Measurements from ENCODE around the gene DDAH1.

The DDAH1 gene

DNA sequence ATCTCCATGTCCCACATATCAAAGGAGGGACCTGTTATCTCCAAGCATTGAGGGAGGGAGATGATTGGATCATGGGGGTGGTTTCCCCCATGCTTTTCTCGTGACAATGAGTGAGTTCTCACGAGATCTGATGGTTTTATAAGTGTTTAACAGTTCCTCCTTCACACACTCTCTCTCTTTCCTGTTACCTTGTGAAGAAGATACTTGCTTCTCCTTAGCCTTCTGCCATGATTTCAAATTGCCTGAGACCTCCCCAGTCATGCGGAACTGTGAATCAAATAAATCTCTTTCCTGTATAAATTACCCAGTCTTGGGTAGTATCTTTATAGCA lies 91.6 kb downstream of the DDAH1 start:
- WGBS, 2 experiments (ENCODE audit: insufficient coverage in 2 of 2) = no CpG with 5 or more reads among the region's 3 CpGs
- Histone ChIP-seq H3K4me3 (ENCODE audit: extremely low read depth, insufficient read depth, low read length, poor library complexity, severe bottlenecking) (no peak overlapping the region), H3K27ac (ENCODE audit: low read depth, low read length, severe bottlenecking) (no peak overlapping the region), H3K36me3 (ENCODE audit: control insufficient read depth, insufficient read depth, low read length) (no peaks in the 10 kb centered on the region), H3K4me1 (ENCODE audit: control insufficient read depth, insufficient read depth, low read length, poor library complexity, severe bottlenecking) (peaks cover 31% of the 10 kb centered on the region), H3K9me3 (ENCODE audit: control insufficient read depth, low read length) (no peaks in the 10 kb centered on the region)

DNA sequence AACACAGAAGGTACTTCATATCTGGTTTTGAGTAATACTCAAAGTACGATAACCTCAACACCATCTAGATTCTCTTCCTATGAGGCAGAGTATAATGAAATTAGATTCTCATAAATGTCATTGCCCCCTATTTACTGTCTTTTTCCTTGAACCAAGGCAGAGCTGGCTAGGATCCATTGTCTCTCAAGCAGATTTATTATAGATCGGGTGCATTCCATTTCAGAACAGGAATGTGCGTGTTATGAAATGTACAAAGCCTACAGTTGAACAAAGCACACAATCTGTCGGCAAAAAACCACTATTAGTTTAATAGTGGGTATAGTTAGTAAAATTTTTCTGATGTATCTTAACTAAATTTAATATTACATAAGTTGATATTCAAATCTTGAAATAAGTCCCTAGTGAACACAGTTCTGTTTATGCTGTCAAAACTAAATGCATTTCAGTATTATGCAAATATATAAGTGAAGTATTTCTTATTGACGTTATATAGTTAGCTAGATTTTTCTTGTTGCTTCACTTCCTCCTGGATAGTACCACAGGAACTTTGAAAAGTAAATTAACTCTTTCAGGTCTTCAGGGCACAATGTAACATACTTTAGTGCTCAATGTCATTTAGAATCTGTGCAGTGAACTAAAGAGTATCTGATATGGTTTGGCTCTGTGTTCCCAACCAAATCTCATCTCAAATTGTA lies 92.1 kb downstream of the DDAH1 start:
- 60 to 100% methylated on average over 1 to 2 of the region's 5 CpGs for WGBS, 2 experiments (ENCODE audit: insufficient coverage in 2 of 2)
- no peak overlapping the region for H3K4me3 ChIP-seq (ENCODE audit: extremely low read depth, insufficient read depth, low read length, poor library complexity, severe bottlenecking)
- no peak overlapping the region for H3K27ac ChIP-seq (ENCODE audit: low read depth, low read length, severe bottlenecking)
- no peaks in the 10 kb centered on the region for H3K36me3 ChIP-seq (ENCODE audit: control insufficient read depth, insufficient read depth, low read length)
- no peaks in the 10 kb centered on the region for H3K9me3 ChIP-seq (ENCODE audit: control insufficient read depth, low read length)
- peaks cover 34% of the 10 kb centered on the region for H3K4me1 ChIP-seq (ENCODE audit: control insufficient read depth, insufficient read depth, low read length, poor library complexity, severe bottlenecking)

DNA sequence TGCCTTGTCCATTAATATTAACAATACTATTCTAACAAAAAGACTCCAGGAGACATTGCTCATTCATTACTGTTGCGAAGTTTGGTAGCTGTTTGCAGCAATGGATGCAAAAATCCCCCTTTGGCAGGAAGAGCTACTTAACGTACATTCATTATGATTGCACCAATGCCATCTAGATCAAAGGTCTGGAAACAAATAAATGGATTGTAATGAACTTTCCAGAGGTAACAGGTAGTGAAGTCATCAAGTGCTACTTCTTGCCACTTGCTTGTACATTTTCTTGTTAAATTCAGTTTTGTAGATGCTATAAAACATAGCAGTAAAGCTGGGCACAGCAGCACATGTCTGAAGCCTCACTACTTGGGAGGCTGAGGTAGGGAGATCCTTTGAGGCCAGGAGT lies 93.9 kb downstream of the DDAH1 start:
- Histone ChIP-seq H3K9me3 (ENCODE audit: control insufficient read depth, low read length) (no peaks in the 10 kb centered on the region), H3K27ac (ENCODE audit: low read depth, low read length, severe bottlenecking) (no peak overlapping the region), H3K36me3 (ENCODE audit: control insufficient read depth, insufficient read depth, low read length) (peaks cover 5% of the 10 kb centered on the region), H3K4me3 (ENCODE audit: extremely low read depth, insufficient read depth, low read length, poor library complexity, severe bottlenecking) (no peak overlapping the region), H3K4me1 (ENCODE audit: control insufficient read depth, insufficient read depth, low read length, poor library complexity, severe bottlenecking) (peaks cover 36% of the 10 kb centered on the region)
- 86 to 100% methylated on average over 1 of the region's 2 CpGs for WGBS, 2 experiments (ENCODE audit: insufficient coverage in 2 of 2)

DNA sequence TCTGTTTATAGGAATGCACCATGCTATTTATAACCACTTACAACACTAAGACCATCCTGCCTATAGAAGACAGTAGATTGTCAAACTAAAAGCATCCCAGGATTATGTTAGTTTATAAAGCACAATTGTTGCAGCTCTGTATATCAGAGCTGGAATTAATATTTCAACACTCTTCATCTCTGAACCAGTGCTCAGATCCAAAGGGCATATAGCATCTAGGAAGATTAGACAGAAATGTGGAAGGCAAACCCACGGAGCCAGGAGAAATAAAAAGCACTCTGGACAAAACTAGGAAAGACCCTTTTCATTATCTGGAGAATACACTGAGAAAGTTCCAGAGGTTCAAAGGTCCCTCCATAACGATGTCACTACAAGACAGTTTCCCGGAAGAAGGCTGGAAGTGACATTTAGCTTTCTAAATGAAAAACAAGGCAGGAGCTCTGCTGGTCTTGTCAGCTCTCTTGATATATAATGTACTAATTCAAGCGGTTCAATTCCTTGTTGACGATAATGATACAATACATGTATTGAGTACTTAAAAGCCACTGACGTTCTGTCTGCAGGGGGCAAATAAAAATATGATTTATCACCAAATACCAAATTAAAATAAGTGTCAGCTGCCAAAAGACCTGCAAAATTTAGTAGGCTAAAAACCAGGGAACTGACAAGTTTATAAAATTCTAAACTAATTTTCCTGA lies 96.7 kb downstream of the DDAH1 start:
- H3K36me3 ChIP-seq (ENCODE audit: control insufficient read depth, insufficient read depth, low read length) = peaks cover 5% of the 10 kb centered on the region
- H3K4me3 ChIP-seq (ENCODE audit: extremely low read depth, insufficient read depth, low read length, poor library complexity, severe bottlenecking) = no peak overlapping the region
- H3K4me1 ChIP-seq (ENCODE audit: control insufficient read depth, insufficient read depth, low read length, poor library complexity, severe bottlenecking) = peaks cover 18% of the 10 kb centered on the region
- WGBS, 2 experiments (ENCODE audit: insufficient coverage in 2 of 2) = 93 to 94% methylated on average over 2 to 4 of the region's 6 CpGs
- no peak overlapping the region for H3K27ac ChIP-seq (ENCODE audit: low read depth, low read length, severe bottlenecking)
- H3K9me3 ChIP-seq (ENCODE audit: control insufficient read depth, low read length) = no peaks in the 10 kb centered on the region

DNA sequence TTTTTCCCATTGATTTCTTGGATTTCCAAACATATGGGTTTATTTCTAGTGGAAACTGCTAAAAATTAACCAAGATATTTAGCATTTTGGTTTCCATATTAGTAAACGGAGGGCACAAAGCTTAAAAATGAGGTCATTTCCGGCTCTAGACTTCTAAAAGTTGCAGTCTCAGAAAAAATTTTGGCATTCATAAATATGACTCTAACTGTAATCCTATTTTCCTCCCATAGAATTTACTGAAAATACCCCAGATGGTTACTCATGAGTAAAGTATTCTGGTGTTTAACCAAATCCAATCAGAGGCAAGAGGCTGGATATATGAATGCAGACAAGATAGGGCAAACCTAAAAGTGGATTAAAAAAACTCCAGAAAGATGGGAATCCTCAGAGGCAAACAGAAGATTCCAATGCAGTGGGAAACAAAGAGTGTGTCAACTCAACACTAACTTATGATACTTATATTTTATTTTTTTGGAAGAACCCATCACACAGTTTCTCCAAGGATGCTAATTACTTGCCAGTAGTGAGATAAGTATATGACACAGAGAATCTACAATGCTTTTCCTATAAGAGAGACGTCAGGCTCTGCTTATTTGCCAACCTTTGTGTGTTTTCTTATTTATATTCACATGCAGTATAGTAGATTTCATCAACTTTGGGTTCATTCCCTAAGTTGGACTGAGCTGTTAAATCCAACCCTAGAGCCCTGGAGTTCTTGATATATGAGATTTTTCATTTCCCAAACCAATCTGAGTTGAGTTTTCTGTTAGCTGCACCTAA lies 98.4 kb downstream of the DDAH1 start:
- peaks cover 12% of the 10 kb centered on the region for H3K4me1 ChIP-seq (ENCODE audit: control insufficient read depth, insufficient read depth, low read length, poor library complexity, severe bottlenecking)
- 94 to 100% methylated on average over 2 of the region's 3 CpGs for WGBS, 2 experiments (ENCODE audit: insufficient coverage in 2 of 2)
- H3K27ac ChIP-seq (ENCODE audit: low read depth, low read length, severe bottlenecking) = no peak overlapping the region

DNA sequence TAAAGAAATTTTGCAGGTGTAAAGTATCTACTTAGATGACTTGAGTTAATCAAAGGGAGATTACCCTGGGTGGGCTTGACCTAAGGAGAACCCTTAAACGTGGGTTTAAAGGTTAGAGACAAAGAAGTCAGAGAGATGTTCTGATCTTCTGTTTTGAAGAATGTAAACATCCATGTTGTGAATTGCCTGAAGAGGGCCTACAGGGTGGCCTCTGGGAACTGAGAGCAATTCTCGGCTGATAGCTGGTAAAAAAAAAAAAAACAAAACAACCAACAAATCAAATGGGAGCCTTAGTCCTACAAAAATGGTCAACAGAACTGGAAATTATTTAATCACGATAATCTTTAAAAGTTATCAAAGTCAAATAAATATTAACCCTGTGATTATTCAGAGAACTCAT lies 99.1 kb downstream of the DDAH1 start:
- Histone ChIP-seq H3K27ac (ENCODE audit: low read depth, low read length, severe bottlenecking) (no peak overlapping the region), H3K4me1 (ENCODE audit: control insufficient read depth, insufficient read depth, low read length, poor library complexity, severe bottlenecking) (peaks cover 12% of the 10 kb centered on the region)
- 50 to 67% methylated on average over 1 to 2 of the region's 3 CpGs for WGBS, 2 experiments (ENCODE audit: insufficient coverage in 2 of 2)

More for the DNA sequence above, 98.4 kb downstream of the DDAH1 start:
- H3K9me3 ChIP-seq (ENCODE audit: control insufficient read depth, low read length) = no peaks in the 10 kb centered on the region
- H3K36me3 ChIP-seq (ENCODE audit: control insufficient read depth, insufficient read depth, low read length) = peaks cover 5% of the 10 kb centered on the region
- H3K4me3 ChIP-seq (ENCODE audit: extremely low read depth, insufficient read depth, low read length, poor library complexity, severe bottlenecking) = no peak overlapping the region

DNA sequence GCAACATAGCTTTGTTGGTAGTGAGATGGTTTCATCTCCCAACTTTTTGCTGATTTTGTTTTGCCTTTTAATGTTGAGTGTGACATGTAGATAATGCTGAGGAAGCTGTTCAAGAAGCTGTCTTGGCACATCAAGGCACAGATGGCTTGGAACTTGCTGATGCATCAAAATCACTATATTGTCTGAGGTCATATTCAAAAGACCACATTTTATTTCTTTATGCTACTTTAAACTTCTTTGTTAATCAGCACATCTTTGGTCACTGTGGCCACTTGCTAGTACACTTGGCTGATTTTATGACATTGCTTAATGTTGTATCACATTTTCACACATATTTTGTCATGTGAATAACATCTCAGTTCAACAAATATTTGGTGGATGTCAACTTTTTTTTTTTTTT lies 101.4 kb downstream of the DDAH1 start:
- Histone ChIP-seq H3K27ac (ENCODE audit: low read depth, low read length, severe bottlenecking) (no peak overlapping the region), H3K4me3 (ENCODE audit: extremely low read depth, insufficient read depth, low read length, poor library complexity, severe bottlenecking) (no peak overlapping the region), H3K9me3 (ENCODE audit: control insufficient read depth, low read length) (no peaks in the 10 kb centered on the region), H3K4me1 (ENCODE audit: control insufficient read depth, insufficient read depth, low read length, poor library complexity, severe bottlenecking) (peaks cover 15% of the 10 kb centered on the region), H3K36me3 (ENCODE audit: control insufficient read depth, insufficient read depth, low read length) (peaks cover 8% of the 10 kb centered on the region)

More for the DNA sequence above, 99.1 kb downstream of the DDAH1 start:
- peaks cover 5% of the 10 kb centered on the region for H3K36me3 ChIP-seq (ENCODE audit: control insufficient read depth, insufficient read depth, low read length)
- no peak overlapping the region for H3K4me3 ChIP-seq (ENCODE audit: extremely low read depth, insufficient read depth, low read length, poor library complexity, severe bottlenecking)
- H3K9me3 ChIP-seq (ENCODE audit: control insufficient read depth, low read length) = no peaks in the 10 kb centered on the region

DNA sequence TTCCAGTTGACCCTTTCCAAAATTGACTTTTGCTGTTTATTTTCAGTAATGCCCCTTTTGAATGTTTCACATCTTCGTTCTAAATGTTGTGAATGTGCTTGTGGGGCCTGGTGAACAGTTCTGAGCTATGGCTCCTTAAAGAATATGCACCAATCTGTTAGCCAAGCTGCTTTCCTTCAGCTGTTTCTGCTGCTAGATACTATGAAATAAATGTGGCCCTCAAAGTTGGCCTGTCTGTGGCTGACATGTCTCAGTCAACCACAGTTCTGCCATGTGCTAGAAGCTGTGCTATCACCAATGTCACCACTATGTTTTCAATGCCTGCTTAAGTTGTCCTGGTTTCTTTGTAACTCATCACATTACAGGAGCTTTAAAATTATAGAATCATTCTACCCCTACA lies 101.9 kb downstream of the DDAH1 start:
- H3K27ac ChIP-seq (ENCODE audit: low read depth, low read length, severe bottlenecking) = no peak overlapping the region
- WGBS, 2 experiments (ENCODE audit: insufficient coverage in 2 of 2) = 80 to 100% methylated on average over 1 of the region's 1 CpG
- no peak overlapping the region for H3K4me3 ChIP-seq (ENCODE audit: extremely low read depth, insufficient read depth, low read length, poor library complexity, severe bottlenecking)
- H3K36me3 ChIP-seq (ENCODE audit: control insufficient read depth, insufficient read depth, low read length) = peaks cover 12% of the 10 kb centered on the region
- H3K4me1 ChIP-seq (ENCODE audit: control insufficient read depth, insufficient read depth, low read length, poor library complexity, severe bottlenecking) = peaks cover 11% of the 10 kb centered on the region
- no peaks in the 10 kb centered on the region for H3K9me3 ChIP-seq (ENCODE audit: control insufficient read depth, low read length)

DNA sequence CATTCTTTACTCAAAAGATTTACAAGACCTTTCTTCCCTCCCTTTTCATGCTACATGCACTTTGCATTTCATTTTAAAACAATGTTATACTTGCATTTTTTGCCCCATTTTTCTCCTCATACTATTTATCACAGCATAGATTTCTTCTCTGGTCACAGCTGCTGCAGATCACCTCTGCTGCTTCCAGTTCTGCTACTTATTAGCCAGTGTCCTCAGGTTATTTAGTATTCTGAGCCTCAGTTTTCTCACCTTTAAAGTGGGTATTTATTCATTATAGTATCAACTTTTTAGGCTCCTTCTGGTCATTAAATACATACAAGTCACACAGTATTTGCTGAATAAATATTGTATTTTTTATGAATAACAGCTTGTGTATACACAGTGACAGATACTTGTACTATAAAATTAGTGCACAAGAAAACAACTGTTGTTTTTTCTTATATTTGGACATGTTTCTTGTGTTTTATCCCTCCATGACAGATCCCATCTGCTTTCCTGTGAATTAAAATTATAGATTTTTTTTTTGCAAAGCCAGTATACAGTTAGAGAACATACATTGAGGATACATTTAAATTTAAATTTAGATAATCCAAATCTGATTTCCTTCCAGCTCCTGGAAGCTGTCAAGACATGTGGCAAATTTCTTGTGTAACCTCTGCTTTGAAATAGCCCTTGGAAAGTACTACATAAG lies 103.2 kb downstream of the DDAH1 start:
- H3K4me1 ChIP-seq (ENCODE audit: control insufficient read depth, insufficient read depth, low read length, poor library complexity, severe bottlenecking) = peaks cover 5% of the 10 kb centered on the region
- no peaks in the 10 kb centered on the region for H3K9me3 ChIP-seq (ENCODE audit: control insufficient read depth, low read length)
- H3K27ac ChIP-seq (ENCODE audit: low read depth, low read length, severe bottlenecking) = no peak overlapping the region
- peaks cover 11% of the 10 kb centered on the region for H3K36me3 ChIP-seq (ENCODE audit: control insufficient read depth, insufficient read depth, low read length)
- no peak overlapping the region for H3K4me3 ChIP-seq (ENCODE audit: extremely low read depth, insufficient read depth, low read length, poor library complexity, severe bottlenecking)

DNA sequence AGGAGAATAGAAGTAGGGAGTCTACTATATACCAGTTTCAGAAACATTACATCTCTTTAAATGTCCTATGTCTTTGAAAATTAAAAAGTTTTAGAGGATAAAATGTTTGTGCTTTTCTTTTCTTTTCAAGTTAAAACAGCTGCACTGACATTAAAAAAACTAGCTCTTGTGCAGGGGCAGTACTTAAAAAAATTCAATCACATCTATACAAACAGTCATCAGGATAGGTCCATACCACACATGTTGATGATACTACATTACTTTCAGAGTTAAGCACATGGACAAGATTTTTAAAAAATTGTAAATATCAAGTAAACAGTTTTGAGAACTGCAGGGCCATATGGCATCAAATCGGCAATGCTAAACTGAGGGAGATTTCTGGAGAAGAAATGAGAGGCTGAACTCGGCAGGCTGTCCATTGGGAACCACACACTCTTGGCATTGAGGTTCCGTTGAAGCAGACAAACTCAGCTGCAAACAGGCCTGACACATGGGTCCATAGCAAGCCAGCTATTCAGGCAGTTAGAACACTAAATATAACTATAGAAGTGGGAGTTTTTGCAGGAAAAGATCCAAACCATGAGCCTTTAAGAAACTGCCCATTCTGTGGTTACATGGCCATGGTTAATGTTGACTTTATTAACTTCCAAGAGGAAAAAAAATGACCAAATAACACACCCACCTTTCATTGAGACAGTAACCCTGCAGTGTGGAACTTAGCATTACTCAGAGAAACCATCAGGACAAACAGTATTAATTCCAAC lies 104.0 kb downstream of the DDAH1 start:
- Histone ChIP-seq H3K9me3 (ENCODE audit: control insufficient read depth, low read length) (no peaks in the 10 kb centered on the region), H3K36me3 (ENCODE audit: control insufficient read depth, insufficient read depth, low read length) (peaks cover 11% of the 10 kb centered on the region), H3K27ac (ENCODE audit: low read depth, low read length, severe bottlenecking) (no peak overlapping the region), H3K4me1 (ENCODE audit: control insufficient read depth, insufficient read depth, low read length, poor library complexity, severe bottlenecking) (peaks cover 3% of the 10 kb centered on the region), H3K4me3 (ENCODE audit: extremely low read depth, insufficient read depth, low read length, poor library complexity, severe bottlenecking) (no peak overlapping the region)
- 88 to 100% methylated on average over 1 to 3 of the region's 3 CpGs for WGBS, 2 experiments (ENCODE audit: insufficient coverage in 2 of 2)
